Adipocyte (in vitro differentiated cells): ENCODE results near the gene LMBRD1.
"Not testable (repeated sequence)": the region's sequence is repeated elsewhere in the genome, so short reads cannot be mapped to it uniquely, and the experiment has no call there.

ENCODE experiments used
- DNase-seq: peaks from one replicate; pipeline ENCODE4 v3.0.0-alpha.2; 2015; ENCODE audit warnings: low read depth
- H3K27me3 ChIP-seq: replicated peaks from 2 replicates; pipeline ENCODE4 v1.7.0; 2013; ENCODE audit warnings: mild to moderate bottlenecking, low read length, moderate library complexity; ENCODE audit not compliant: control insufficient read depth, insufficient read depth
- H3K36me3 ChIP-seq: 2 replicates; pipeline ENCODE4 v1.7.0; 2013; ENCODE audit warnings: low read length, mild to moderate bottlenecking, moderate library complexity; ENCODE audit not compliant: control insufficient read depth, insufficient read depth, severe bottlenecking
- H3K4me1 ChIP-seq: 2 replicates; pipeline ENCODE4 v1.7.0; 2013; ENCODE audit warnings: mild to moderate bottlenecking, low read length, moderate library complexity; ENCODE audit not compliant: control insufficient read depth, insufficient read depth
- H3K4me3 ChIP-seq: 2 replicates; pipeline ENCODE4 v1.7.0; 2013; ENCODE audit warnings: mild to moderate bottlenecking, low read length, moderate library complexity
- H3K9ac ChIP-seq: 2 replicates; pipeline ENCODE4 v1.7.0; 2013; ENCODE audit warnings: mild to moderate bottlenecking, low read length, moderate library complexity
- H3K9me3 ChIP-seq: 2 replicates; pipeline ENCODE4 v1.7.0; 2013; ENCODE audit warnings: mild to moderate bottlenecking, low read length, moderate library complexity; ENCODE audit not compliant: control insufficient read depth

Gene LMBRD1

DNA sequence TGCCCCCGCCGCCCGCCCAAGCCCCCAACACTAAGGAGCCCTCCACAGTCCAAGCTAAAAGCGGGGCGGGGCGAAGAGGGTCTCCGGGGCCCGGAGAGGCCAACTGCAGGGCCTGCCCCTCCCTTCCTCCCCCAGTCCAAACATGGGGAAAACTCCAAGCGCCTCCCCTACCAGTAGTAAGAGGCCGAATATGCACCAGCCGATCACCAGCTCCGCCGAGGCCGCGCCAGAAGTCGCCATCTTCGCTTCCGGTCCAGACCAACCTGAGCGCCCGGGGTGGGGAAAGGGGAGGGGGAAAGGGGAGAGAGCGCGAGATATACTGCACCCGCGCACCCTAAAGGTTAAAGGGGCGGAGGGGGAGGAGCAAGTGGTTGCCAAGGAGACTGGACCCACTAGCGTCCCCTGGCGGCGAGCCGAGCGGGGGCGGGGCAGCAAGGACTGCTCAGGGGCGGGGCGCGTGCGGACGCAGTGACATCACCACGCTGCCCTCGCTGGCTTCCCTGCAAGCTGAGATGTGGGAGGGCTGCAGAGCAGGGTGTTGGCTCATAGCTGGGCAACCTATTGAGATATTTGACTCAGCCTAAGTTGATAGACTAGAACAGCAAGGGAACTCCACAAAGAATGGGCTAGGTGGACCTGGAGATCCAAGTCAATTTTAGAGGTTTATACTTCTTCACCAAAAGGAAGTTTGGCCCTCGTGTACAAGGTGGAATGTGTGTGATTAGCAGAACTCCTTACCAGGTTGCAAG is at the start of gene LMBRD1:
TSS of gene LMBRD1 (minus strand) at position 369 of the 749 bp plus-strand sequence. CDS start at position 240, 129 bp downstream.
- Histone ChIP-seq H3K36me3 (no peaks in the 10 kb centered on the region), H3K4me1 (peaks cover 13% of the 10 kb centered on the region), H3K27me3 (no peaks in the 10 kb centered on the region), H3K9me3 (no peaks in the 10 kb centered on the region), H3K9ac (peak within 1 kb of the TSS; percentile 89), H3K4me3 (peak within 1 kb of the TSS; percentile 89)
- peak; percentile 97 for DNase-seq

DNA sequence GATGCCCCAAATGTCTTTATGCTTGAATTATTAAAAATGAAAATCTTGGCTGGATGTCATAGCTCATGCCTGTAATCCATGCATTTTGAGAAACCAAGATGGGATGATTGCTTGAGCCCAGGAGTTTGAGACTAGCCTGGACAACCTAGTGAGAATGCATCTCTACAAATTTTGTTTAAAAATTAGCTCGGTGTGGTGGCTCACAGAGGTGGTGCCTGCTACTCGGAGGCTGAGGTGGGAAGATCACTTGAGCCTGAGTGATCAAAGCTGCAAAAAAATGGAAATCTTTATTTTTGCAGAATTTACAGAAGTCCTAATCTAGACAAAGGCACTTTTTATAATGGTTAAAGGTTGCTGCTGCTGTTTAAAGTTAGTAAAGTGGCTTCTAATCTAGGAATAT is 49.5 kb upstream of the LMBRD1 start:
- Histone ChIP-seq H3K4me1 (peaks cover 4% of the 10 kb centered on the region), H3K9me3 (no peaks in the 10 kb centered on the region), H3K9ac (no peak overlapping the region), H3K36me3 (no peaks in the 10 kb centered on the region), H3K4me3 (no peak overlapping the region), H3K27me3 (no peaks in the 10 kb centered on the region)
- DNase-seq, result no peak

DNA sequence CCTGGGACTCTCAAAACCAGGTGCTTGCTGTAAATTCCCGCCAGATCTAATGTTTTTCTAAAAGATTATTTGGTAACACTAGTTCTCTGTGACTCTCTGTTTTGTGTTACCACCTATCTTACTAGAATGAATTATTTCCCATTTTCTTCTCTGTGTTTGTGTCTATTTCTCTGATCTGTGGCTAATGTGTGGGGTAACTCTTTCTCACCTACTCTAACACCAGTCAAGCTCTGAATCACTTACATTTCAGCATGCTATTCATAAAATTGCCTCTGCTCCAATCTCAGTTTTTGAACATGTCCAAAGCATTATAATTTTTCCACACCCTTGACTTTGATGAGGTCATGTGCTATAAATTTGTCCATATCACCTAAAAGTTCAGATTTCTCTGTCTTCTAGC is 46.4 kb upstream of the LMBRD1 start:
- H3K9ac ChIP-seq, result no peak overlapping the region
- H3K4me1 ChIP-seq, result peaks cover 4% of the 10 kb centered on the region
- no peak overlapping the region for H3K4me3 ChIP-seq
- H3K27me3 ChIP-seq, result no peaks in the 10 kb centered on the region
- no peaks in the 10 kb centered on the region for H3K9me3 ChIP-seq
- DNase-seq, result no peak
- no peaks in the 10 kb centered on the region for H3K36me3 ChIP-seq

DNA sequence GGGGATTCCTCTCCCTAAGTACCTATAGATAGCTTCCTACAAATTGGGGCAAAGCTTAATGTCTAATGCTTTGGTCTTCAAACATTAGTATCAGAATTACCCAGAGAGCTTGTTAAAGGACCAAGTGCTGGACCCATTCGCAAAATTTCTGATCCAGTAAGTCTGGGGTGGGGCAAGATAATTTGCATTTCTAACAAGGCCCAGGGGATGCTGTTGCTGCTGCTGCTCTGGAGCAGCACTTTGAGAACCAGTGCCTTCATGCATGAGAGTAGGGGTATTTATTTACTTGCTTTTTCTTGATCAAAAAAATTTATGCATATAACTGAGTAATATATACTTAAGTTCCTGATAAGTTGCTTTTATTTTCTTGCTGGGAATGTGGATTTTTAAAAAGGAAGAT is 45.1 kb upstream of the LMBRD1 start:
- no peak for DNase-seq
- no peaks in the 10 kb centered on the region for H3K27me3 ChIP-seq
- no peaks in the 10 kb centered on the region for H3K4me1 ChIP-seq
- no peak overlapping the region for H3K9ac ChIP-seq
- H3K9me3 ChIP-seq, result no peaks in the 10 kb centered on the region
- H3K4me3 ChIP-seq, result no peak overlapping the region
- H3K36me3 ChIP-seq, result no peaks in the 10 kb centered on the region

DNA sequence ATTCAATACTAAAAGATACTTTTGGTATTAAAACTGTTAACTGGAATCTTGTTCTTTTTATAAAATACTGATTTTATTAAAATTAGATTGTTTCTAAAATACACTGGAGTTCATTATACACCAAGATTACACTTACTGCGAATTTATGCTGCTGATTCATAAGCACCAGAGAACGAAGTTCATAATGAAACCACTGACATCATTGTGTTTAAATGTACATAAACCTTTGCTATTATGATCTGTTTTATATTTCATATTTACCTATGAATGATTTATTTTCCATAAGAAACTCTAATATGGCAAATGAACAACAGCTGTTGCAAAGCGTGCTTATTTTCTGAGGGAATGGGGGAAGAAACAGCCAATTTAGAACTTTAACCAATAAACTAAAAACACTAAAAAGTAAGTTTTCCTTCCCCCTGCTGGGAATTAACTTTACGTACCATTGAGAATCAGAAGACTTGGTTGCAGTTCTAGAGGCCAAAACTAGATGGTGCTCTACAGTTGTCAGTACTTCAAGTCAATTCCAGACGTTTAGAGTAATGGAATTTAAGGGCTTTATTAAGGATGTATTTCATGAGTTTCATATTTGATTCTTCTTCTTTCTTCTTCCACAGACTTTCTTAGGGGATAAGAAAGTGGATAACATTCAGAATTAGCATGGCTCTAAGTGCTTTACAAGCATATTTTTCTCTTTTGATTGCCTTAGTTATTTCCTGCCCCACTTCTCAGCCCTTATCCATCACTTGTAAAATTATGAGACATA is 38.8 kb upstream of the LMBRD1 start:
- Histone ChIP-seq H3K27me3 (no peaks in the 10 kb centered on the region), H3K9me3 (no peaks in the 10 kb centered on the region), H3K4me1 (no peaks in the 10 kb centered on the region), H3K9ac (no peak overlapping the region), H3K4me3 (peak overlapping the region; percentile 6), H3K36me3 (no peaks in the 10 kb centered on the region)
- peak; percentile 90 for DNase-seq

DNA sequence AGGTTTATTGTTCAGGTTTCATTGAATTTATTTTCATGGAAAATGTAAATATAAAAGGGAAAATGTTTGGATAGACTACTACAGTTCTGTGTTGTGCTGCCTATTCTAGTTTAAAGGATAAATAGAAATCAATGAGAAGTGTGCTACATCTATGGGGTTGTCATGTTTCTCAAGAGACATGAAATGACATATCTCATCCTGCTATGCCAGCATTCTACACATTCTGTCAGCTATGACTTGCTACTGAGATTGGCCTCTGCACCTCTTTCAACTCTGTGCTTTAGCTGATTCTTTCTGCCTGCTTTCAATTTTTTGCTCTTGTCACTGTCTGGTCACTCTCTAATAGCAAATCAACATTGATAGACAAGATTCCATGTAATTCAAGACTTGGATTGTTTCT is 35.7 kb upstream of the LMBRD1 start:
- DNase-seq, result no peak
- Histone ChIP-seq H3K4me1 (peaks cover 5% of the 10 kb centered on the region), H3K36me3 (no peaks in the 10 kb centered on the region), H3K9me3 (no peaks in the 10 kb centered on the region), H3K4me3 (no peak overlapping the region), H3K27me3 (no peaks in the 10 kb centered on the region), H3K9ac (no peak overlapping the region)

DNA sequence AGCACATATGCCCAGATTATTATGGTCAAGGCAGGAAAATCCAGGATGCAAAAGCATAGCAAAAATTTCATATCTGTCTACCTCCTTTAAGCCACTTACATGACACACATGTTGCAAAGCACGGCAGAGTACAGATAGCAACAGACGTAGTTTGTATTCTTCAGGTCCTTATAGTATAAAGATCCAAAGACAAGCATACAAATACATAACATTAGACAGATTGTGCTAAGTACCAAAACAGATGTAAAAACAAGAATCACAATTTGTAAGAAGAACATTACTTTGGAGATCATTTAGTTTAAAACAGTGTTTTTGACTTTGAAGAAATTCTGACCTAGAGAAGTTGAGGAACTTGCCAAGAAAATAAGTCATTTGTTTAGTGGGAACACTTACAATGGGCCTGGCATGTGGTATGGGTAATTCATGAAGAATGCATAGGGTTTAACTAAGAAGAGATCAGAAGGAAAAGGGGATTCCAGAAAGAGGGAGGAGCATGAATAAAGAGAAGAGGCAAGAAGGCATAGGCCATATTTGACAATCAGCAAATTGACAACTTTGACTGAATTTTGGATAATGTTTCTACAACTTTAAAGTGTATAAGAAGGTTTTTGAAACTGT is 30.6 kb upstream of the LMBRD1 start:
- no peaks in the 10 kb centered on the region for H3K36me3 ChIP-seq
- H3K9ac ChIP-seq, result no peak overlapping the region
- DNase-seq, result peak; percentile 79

DNA sequence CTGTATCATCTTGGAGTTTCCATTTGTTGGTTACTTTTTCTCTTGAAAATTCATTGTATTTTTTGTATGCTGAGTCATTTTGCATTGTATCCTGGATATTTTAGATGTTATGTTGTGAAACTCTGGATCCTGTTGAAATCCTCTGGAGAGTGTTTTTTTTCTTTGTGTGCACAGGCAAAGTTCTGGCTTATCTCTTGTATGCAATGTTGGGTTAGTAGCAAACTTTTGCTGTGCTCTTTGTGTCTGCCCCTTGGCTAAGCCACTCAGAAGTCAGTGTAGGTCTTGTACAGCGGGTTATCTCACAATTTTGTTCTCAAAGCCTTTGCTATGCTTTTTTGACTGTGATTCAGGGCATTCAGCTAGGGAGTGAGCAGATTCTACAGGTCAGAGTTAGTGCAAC is 29.1 kb upstream of the LMBRD1 start:
- H3K4me3 ChIP-seq, result peak overlapping the region; percentile 72
- no peaks in the 10 kb centered on the region for H3K27me3 ChIP-seq
- no peaks in the 10 kb centered on the region for H3K36me3 ChIP-seq
- H3K9me3 ChIP-seq, result no peaks in the 10 kb centered on the region
- peak overlapping the region; percentile 55 for H3K9ac ChIP-seq
- H3K4me1 ChIP-seq, result peaks cover 23% of the 10 kb centered on the region
- DNase-seq, result peak; percentile 87

More for the DNA sequence above, 30.6 kb upstream of the LMBRD1 start:
- Histone ChIP-seq H3K4me3 (peak overlapping the region; percentile 17), H3K4me1 (peaks cover 23% of the 10 kb centered on the region), H3K27me3 (no peaks in the 10 kb centered on the region), H3K9me3 (no peaks in the 10 kb centered on the region)

DNA sequence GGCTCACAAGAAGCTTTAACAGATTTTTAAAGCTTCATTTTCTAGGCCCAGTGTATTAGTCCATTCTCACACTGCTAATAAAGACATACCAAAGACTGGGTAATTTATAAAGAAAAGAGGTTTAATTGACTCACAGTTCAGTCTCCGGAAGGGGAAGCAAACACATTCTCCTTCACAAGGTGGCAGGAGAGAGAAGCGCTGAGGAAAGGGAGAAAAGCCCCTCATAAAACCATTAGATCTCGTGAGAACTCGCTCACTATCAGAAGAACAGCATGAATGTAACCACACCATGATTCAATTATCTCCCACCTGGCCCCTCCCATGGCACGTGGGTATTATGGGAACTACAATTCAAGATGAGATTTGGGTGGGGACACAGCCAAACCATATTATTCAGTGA is 27.5 kb upstream of the LMBRD1 start:
- not testable (repeated sequence) for H3K36me3 ChIP-seq, H3K9me3 ChIP-seq, DNase-seq, H3K4me3 ChIP-seq, H3K9ac ChIP-seq, H3K27me3 ChIP-seq
- peaks cover 23% of the 10 kb centered on the region for H3K4me1 ChIP-seq

DNA sequence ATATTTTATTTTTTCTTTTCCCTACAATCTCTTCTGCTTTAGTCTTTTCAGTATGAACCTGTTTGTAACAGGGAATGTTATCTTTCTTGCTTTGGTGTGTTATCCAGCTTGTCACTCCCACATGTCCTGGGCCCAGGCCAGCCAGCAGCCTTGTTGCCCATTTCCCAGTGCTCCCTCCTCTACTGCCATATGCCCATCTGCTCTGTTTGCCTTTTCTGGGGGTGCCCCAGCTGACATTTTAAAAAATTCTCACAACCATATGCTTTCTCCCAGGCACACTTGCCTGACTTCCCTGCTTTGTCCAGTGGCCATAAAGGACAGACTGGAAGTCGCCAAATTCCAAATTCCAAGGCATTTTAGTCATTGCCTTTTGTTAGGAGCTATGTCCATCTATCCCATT is 23.6 kb upstream of the LMBRD1 start:
- no peak overlapping the region for H3K9ac ChIP-seq
- no peaks in the 10 kb centered on the region for H3K36me3 ChIP-seq
- no peak for DNase-seq
- peaks cover under 1% of the 10 kb centered on the region for H3K4me1 ChIP-seq
- no peak overlapping the region for H3K4me3 ChIP-seq
- H3K27me3 ChIP-seq, result no peaks in the 10 kb centered on the region
- no peaks in the 10 kb centered on the region for H3K9me3 ChIP-seq

DNA sequence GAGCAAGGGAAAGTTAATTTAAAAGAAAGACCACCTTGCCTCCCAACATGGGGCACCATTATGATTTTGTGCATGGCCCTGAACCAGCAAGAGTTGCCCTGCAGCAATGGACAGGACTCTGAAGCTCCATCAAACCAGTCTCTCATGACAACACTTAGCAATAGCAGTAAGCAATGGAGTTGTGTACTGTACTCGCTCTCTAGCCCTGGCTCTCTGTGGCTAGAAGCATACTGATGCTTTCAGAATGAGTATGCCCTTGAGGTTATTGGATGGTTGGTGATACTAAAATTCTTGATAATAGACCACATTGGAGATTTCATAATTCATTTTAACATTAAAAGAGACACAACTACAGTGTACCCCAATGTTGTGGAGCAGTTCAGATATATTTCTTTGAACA is 23.2 kb upstream of the LMBRD1 start:
- Histone ChIP-seq H3K9me3 (no peaks in the 10 kb centered on the region), H3K27me3 (no peaks in the 10 kb centered on the region), H3K4me1 (no peaks in the 10 kb centered on the region), H3K9ac (no peak overlapping the region), H3K36me3 (no peaks in the 10 kb centered on the region), H3K4me3 (no peak overlapping the region)
- DNase-seq, result no peak
